IPS DF 6.9 (cell line): ENCODE measurements around the gene GPAM.
"Not testable (repeated sequence)": the region's sequence is repeated elsewhere in the genome, so short reads cannot be mapped to it uniquely, and the experiment has no call there.

ENCODE experiments used
- DNase-seq: peaks from one replicate; pipeline ENCODE4 v3.0.0-alpha.2; 2013; ENCODE audit warnings: low read depth, low spot score
- H3K27ac ChIP-seq: one replicate; pipeline ENCODE4 v1.5.1; 2013; ENCODE audit warnings: low read length, control low read depth
- H3K27me3 ChIP-seq: 2 replicates; pipeline ENCODE4 v1.6.1; 2013; ENCODE audit warnings: mild to moderate bottlenecking, low read length; ENCODE audit not compliant: control insufficient read depth, insufficient read depth
- H3K36me3 ChIP-seq: 2 replicates; pipeline ENCODE4 v1.6.1; 2013; ENCODE audit warnings: low read length; ENCODE audit not compliant: control insufficient read depth, insufficient read depth
- H3K4me1 ChIP-seq: 2 replicates; pipeline ENCODE4 v1.6.1; 2013; ENCODE audit warnings: low read length; ENCODE audit not compliant: control insufficient read depth, insufficient read depth
- H3K4me3 ChIP-seq: 2 replicates; pipeline ENCODE4 v1.5.1; 2013; ENCODE audit warnings: mild to moderate bottlenecking, low read length
- H3K9me3 ChIP-seq: 2 replicates; pipeline ENCODE4 v1.6.1; 2013; ENCODE audit warnings: low read length, inconsistent platforms; ENCODE audit not compliant: control insufficient read depth, insufficient read depth
- WGBS: extraction: QIAGEN DNeasy Blood & Tissue Kit; methylation state at CpG from one replicate; pipeline ENCODE4 v1.1.7; 2013; ENCODE audit warnings: mixed read lengths, missing lambda C conversion rate; ENCODE audit not compliant: insufficient read length, insufficient coverage; 5-methylcytosine and 5-hydroxymethylcytosine counted together

GPAM gene

DNA sequence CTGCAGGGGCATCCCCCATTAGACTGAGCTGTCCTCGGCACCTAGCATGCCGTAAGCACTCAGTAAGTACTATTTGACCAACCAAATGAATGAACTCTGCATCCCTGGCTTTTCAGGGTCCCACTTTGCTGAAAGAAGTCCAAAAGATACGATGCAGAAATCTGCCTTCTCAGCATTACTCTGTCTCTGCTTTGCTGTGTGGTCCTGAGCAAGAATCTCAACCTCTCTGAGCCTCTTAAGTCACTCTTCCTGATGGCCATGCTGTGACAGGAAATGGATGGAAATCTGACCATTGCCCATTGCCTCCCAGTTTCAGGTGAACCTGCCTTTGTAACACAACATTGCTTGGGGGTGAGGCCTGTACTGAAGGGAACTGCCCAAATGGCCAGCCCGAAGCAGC, 48.0 kb downstream of the GPAM start:
- H3K36me3 ChIP-seq, result 0 out of 2 replicates have a peak, but pooled peaks cover 2% of the 10 kb centered on the region
- WGBS, result no CpG with 5 or more reads among the region's 4 CpGs
- no peaks in the 10 kb centered on the region; the same call in 1 of the 2 replicates for H3K4me1 ChIP-seq
- no peak overlapping the region for H3K27ac ChIP-seq
- H3K9me3 ChIP-seq, result no peaks in the 10 kb centered on the region
- H3K4me3 ChIP-seq, result no peak overlapping the region
- H3K27me3 ChIP-seq, result no peaks in the 10 kb centered on the region
- no peak for DNase-seq

DNA sequence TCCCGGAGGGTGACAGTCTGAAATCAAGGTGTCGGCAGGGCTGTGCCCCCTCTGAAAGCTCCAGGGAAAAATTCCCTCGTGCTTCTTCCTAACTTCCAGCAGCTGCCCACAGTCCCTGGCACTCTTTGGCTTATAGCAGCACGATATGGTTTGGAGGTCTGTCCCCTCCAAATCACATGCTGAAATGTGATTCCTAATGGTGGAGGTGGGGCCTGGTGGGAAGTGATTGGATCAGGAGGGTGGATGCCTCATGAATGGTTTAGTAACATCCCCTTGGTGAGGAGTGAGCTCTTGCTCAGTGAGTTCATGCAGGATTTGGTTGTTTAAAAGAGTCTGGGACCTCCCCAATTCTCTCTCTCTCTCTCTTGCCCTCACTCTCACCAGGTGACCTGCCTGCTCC, 51.1 kb downstream of the GPAM start:
- DNase-seq, result no peak
- WGBS, result no CpG with 5 or more reads among the region's 4 CpGs
- Histone ChIP-seq H3K36me3 (no peaks in the 10 kb centered on the region), H3K4me1 (no peaks in the 10 kb centered on the region), H3K27me3 (no peaks in the 10 kb centered on the region), H3K4me3 (no peak overlapping the region), H3K9me3 (no peaks in the 10 kb centered on the region), H3K27ac (no peak overlapping the region)

- no CpG with 5 or more reads among the region's 3 CpGs for WGBS
- no peak for DNase-seq
- no peak overlapping the region for H3K27ac ChIP-seq
These were observed 51.6 kb downstream of the GPAM start for GRCh38 chr10:112131996-112132395.

GRCh38 chr10:112131346-112131745, 52.2 kb downstream of the GPAM start:
- Histone ChIP-seq H3K27me3 (no peaks in the 10 kb centered on the region), H3K9me3 (no peaks in the 10 kb centered on the region), H3K27ac (no peak overlapping the region), H3K4me3 (no peak overlapping the region), H3K36me3 (no peaks in the 10 kb centered on the region), H3K4me1 (no peaks in the 10 kb centered on the region)
- WGBS, result no CpG with 5 or more reads among the region's 11 CpGs
- DNase-seq, result no peak

More at GRCh38 chr10:112131996-112132395, 51.6 kb downstream of the GPAM start:
- Histone ChIP-seq H3K27me3 (no peaks in the 10 kb centered on the region), H3K4me1 (no peaks in the 10 kb centered on the region), H3K36me3 (no peaks in the 10 kb centered on the region), H3K4me3 (no peak overlapping the region), H3K9me3 (no peaks in the 10 kb centered on the region)

DNA sequence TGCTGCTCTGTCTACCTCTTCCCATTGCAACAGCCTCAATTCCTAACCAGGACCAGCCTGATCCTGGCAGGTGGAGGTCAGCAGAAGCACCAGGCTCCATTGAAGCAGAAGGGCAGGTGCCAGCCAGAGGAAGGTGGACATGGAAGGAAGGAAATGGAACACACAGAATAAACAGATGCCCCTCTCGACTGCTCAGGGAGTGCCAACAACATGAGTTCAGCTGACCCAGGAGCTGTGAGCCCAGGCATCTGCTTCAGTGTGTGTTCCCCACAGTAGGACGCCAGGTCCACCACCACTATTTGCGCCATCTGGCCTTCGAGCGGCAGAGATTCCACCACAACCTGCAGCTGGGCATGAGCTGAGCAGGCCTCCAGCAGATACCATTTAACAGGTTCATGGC, 56.7 kb downstream of the GPAM start:
- no peaks in the 10 kb centered on the region for H3K27me3 ChIP-seq
- no peak for DNase-seq
- no CpG with 5 or more reads among the region's 5 CpGs for WGBS

GRCh38 chr10:112126172-112126571, 57.4 kb downstream of the GPAM start:
- no peaks in the 10 kb centered on the region for H3K4me1 ChIP-seq
- no peaks in the 10 kb centered on the region; the same call in 1 of the 2 replicates for H3K9me3 ChIP-seq
- no CpG with 5 or more reads among the region's 5 CpGs for WGBS
- no peaks in the 10 kb centered on the region for H3K36me3 ChIP-seq
- H3K27ac ChIP-seq, result no peak overlapping the region
- H3K27me3 ChIP-seq, result no peaks in the 10 kb centered on the region
- no peak for DNase-seq
- no peak overlapping the region for H3K4me3 ChIP-seq

More for the DNA sequence above, 56.7 kb downstream of the GPAM start:
- no peak overlapping the region for H3K4me3 ChIP-seq
- no peak overlapping the region for H3K27ac ChIP-seq
- no peaks in the 10 kb centered on the region for H3K36me3 ChIP-seq
- H3K4me1 ChIP-seq, result no peaks in the 10 kb centered on the region
- no peaks in the 10 kb centered on the region; the same call in 1 of the 2 replicates for H3K9me3 ChIP-seq

DNA sequence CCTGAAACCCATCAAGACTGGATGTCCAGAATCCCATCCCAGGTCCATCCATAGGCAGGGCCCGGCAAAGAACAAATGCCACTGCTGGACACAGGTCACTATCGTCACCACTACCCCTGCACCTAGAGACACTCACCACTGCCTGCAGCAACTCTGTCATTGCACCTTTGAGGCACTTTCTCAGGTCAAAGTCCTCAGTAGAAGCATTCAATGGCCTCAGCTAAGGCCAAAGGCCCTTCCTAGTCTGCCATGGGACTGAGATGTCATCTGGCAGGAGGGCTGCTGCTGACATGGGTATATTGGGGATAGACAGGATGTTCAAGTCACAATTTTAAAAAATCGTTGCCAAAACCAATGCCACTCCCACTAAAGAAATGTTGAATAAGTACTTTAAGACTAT, 58.7 kb downstream of the GPAM start:
- no peak overlapping the region for H3K4me3 ChIP-seq
- H3K36me3 ChIP-seq, result no peaks in the 10 kb centered on the region
- no peak overlapping the region for H3K27ac ChIP-seq
- no peak for DNase-seq
- WGBS, result no CpG with 5 or more reads among the region's 3 CpGs
- H3K27me3 ChIP-seq, result no peaks in the 10 kb centered on the region
- H3K9me3 ChIP-seq, result no peaks in the 10 kb centered on the region; the same call in 1 of the 2 replicates
- H3K4me1 ChIP-seq, result no peaks in the 10 kb centered on the region

- H3K27me3 ChIP-seq, result no peaks in the 10 kb centered on the region
- no peaks in the 10 kb centered on the region; the same call in 1 of the 2 replicates for H3K9me3 ChIP-seq
- H3K4me3 ChIP-seq, result no peak overlapping the region
- H3K36me3 ChIP-seq, result no peaks in the 10 kb centered on the region
- no peak overlapping the region for H3K27ac ChIP-seq
- no CpG with 5 or more reads among the region's 4 CpGs for WGBS
- DNase-seq, result no peak
- no peaks in the 10 kb centered on the region for H3K4me1 ChIP-seq
These were observed 60.7 kb downstream of the GPAM start for GRCh38 chr10:112122827-112123226.

DNA sequence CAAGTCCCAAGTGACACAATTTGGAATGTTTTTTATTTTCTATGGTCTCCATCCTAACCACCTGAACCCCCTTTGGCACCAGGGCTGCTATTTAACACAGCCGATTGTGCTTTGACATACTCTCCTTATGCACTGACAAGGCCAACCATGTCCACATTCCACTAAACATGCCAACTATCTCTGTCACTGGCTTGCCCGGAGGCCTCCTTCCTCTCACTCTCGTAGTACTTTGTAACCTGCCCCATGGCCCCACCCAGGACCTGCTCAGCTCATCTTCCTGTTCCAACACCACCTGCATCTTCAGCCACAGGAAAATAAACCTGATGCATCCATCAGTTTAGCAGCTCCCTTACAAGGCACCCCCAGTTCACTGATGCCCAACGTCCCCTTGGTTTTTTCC, 63.1 kb downstream of the GPAM start:
- Histone ChIP-seq H3K9me3 (no peaks in the 10 kb centered on the region; the same call in 1 of the 2 replicates), H3K4me3 (no peak overlapping the region), H3K27ac (no peak overlapping the region), H3K4me1 (no peaks in the 10 kb centered on the region), H3K27me3 (no peaks in the 10 kb centered on the region), H3K36me3 (no peaks in the 10 kb centered on the region)
- WGBS, result no CpG with 5 or more reads among the region's 4 CpGs
- no peak for DNase-seq

GRCh38 chr10:112115781-112116385, 67.7 kb downstream of the GPAM start:
- no peaks in the 10 kb centered on the region for H3K36me3 ChIP-seq
- H3K4me3 ChIP-seq, result no peak overlapping the region
- no peaks in the 10 kb centered on the region for H3K4me1 ChIP-seq
- H3K27ac ChIP-seq, result no peak overlapping the region
- no peaks in the 10 kb centered on the region for H3K9me3 ChIP-seq
- WGBS, result no CpG with 5 or more reads among the region's 12 CpGs
- peak; percentile 58 for DNase-seq
- H3K27me3 ChIP-seq, result no peaks in the 10 kb centered on the region

DNA sequence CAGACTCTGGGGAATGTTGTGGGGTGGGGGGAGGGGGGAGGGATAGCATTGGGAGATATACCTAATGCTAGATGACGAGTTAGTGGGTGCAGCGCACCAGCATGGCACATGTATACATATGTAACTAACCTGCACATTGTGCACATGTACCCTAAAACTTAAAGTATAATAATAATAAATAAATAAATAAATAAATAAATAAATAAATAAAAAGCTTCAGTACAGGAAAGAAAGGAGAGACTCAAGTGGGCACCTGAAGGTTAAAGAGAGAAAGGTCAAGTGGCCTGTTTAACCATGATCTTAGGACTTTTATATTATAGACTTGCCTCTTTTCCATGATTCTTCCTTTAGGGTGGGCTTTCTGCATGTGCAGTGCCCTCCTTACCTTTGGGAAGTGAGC, 73.8 kb downstream of the GPAM start:
- DNase-seq, H3K27ac ChIP-seq, H3K4me3 ChIP-seq, H3K9me3 ChIP-seq, H3K27me3 ChIP-seq, H3K4me1 ChIP-seq, H3K36me3 ChIP-seq: not testable (repeated sequence)
- no CpG with 5 or more reads among the region's 2 CpGs for WGBS
